Pulmonary artery endothelial cell (primary cell): ENCODE results near the gene MAT1A. TPM values are rescaled to one million over a fixed set of nuclear protein-coding genes. Genes with fewer than 3 reads are reported as not detected.
"Not testable (repeated sequence)": the region's sequence is repeated elsewhere in the genome, so short reads cannot be mapped to it uniquely, and the experiment has no call there.

Source experiments
- DNase-seq: peaks from one replicate; pipeline ENCODE4 v3.0.0-alpha.2; 2011; ENCODE audit warnings: low read depth, low spot score
- total RNA-seq: library from RNA; depleted of rRNA; stranded (reverse); fragments of >200 nt; gene quantifications from 2 replicates; pipeline ENCODE4 v1.2.3, GENCODE V29; 2014

Gene MAT1A
- total RNA-seq, 1 donor from 2014 or later = not detected

DNA sequence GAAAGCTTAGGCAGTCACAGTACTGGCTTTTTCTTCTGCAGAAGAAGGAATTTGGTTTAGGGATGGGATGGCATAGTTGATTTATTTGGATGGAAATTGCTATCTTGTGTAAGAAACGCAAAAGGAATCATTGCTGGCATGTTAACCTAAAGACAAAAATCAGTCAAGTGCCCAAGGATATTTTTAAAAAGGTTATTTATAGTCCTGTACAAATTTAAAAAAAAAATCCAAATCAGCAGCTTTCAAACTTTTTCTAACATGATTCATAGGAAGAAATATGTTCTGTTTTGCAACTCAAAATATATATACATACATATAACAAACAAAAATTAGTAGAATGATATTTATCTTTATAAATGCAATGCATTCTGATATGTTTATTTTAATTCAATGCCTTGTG lies 55.6 kb downstream of the MAT1A start:
- DNase-seq = not testable (repeated sequence)

DNA sequence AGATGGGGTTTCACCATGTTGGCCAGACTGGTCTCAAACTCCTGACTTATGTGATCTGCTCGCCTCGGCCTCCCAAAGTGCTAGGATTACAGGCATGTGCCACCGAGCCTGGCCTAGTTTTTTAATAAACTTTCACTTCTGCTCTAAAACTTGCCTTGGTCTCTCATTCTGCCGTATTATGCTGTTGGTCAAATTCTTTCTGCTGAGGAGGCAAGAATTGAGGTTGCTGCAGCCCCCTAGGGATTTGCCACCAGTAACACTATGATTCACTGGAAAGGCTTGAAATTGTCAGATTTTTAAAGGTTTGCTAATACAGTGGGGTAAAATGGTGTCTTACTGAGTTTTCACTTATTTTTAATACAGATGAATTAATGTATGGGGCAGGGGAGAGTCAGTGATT lies 62.7 kb downstream of the MAT1A start:
- not testable (repeated sequence) for DNase-seq

- not testable (repeated sequence) for DNase-seq
Measured at GRCh38 chr10:80223031-80223419, 66.4 kb downstream of the MAT1A start.

Other genes with a start within 250 kb of the MAT1A start
- 4.1 and 5.1 TPM in 2 replicates for gene TMEM254, start 211.0 kb downstream of the MAT1A start, total RNA-seq
- gene PLAC9, start 156.9 kb downstream of the MAT1A start, total RNA-seq = 5.3 and 8.2 TPM in 2 replicates
- 35.8 and 41.9 TPM in 2 replicates for gene ANXA11, start 84.1 kb downstream of the MAT1A start, total RNA-seq
- not detected in 2 replicates for gene DYDC1, start 67.1 kb upstream of the MAT1A start, total RNA-seq
- not detected in 2 replicates for gene DYDC2, start 67.1 kb upstream of the MAT1A start, total RNA-seq
- gene PRXL2A, start 118.9 kb upstream of the MAT1A start, total RNA-seq = 87.0 and 219 TPM in 2 replicates
- 88.0 and 124 TPM in 2 replicates for gene TSPAN14, start 164.7 kb upstream of the MAT1A start, total RNA-seq
- gene SH2D4B, start 248.2 kb upstream of the MAT1A start, total RNA-seq = under 0.01 TPM in 1 of 2 replicates, not detected in the other